ENCODE measurements around the gene PRKAG2.

The PRKAG2 gene

GRCh38 chr7:151572136-151572535, 304.8 kb downstream of the PRKAG2 start:
- TF ChIP-seq EP300 (IDR thresholded peaks at IDR 0.05; ENCODE audit: borderline replicate concordance), result no peak
- no peak for TF ChIP-seq ZBTB7A (IDR thresholded peaks at IDR 0.05; ENCODE audit: low read depth)
- no peak for TF ChIP-seq RAD21 (IDR thresholded peaks at IDR 0.05; ENCODE audit: low read depth)
- TF ChIP-seq CEBPB (IDR thresholded peaks at IDR 0.05), result no peak
- no peak for TF ChIP-seq YY1 (IDR thresholded peaks at IDR 0.05; ENCODE audit: low read depth)
- no peak for TF ChIP-seq MAX (IDR thresholded peaks at IDR 0.05)
- TF ChIP-seq TEAD4 (IDR thresholded peaks at IDR 0.05), result no peak
- TF ChIP-seq NFIC (IDR thresholded peaks at IDR 0.05), result no peak
- no peak for TF ChIP-seq CREB1 (IDR thresholded peaks at IDR 0.05; ENCODE audit: low read depth)
- no peak for TF ChIP-seq USF1 (IDR thresholded peaks at IDR 0.05)
- no peak for TF ChIP-seq REST (IDR thresholded peaks at IDR 0.05; ENCODE audit: low read depth)
- TF ChIP-seq TAF1 (IDR thresholded peaks at IDR 0.05; ENCODE audit: low read depth), result no peak
- TF ChIP-seq FOXM1 (IDR thresholded peaks at IDR 0.05; ENCODE audit: borderline replicate concordance, low read depth), result no peak
- TF ChIP-seq EGR1 (IDR thresholded peaks at IDR 0.05), result no peak
- TF ChIP-seq TCF12 (IDR thresholded peaks at IDR 0.05; ENCODE audit: low read depth), result no peak

GRCh38 chr7:151571471-151571870, 305.4 kb downstream of the PRKAG2 start:
- no peak for TF ChIP-seq YY1 (IDR thresholded peaks at IDR 0.05; ENCODE audit: low read depth)
- TF ChIP-seq EGR1 (IDR thresholded peaks at IDR 0.05), result no peak
- no peak for TF ChIP-seq REST (IDR thresholded peaks at IDR 0.05; ENCODE audit: low read depth)
- TF ChIP-seq USF1 (IDR thresholded peaks at IDR 0.05), result no peak
- no peak for TF ChIP-seq TCF12 (IDR thresholded peaks at IDR 0.05; ENCODE audit: low read depth)
- no peak for TF ChIP-seq MAX (IDR thresholded peaks at IDR 0.05)
- no peak for TF ChIP-seq EP300 (IDR thresholded peaks at IDR 0.05; ENCODE audit: borderline replicate concordance)
- TF ChIP-seq FOXM1 (IDR thresholded peaks at IDR 0.05; ENCODE audit: borderline replicate concordance, low read depth), result no peak
- TF ChIP-seq RAD21 (IDR thresholded peaks at IDR 0.05; ENCODE audit: low read depth), result no peak
- no peak for TF ChIP-seq CREB1 (IDR thresholded peaks at IDR 0.05; ENCODE audit: low read depth)
- TF ChIP-seq TEAD4 (IDR thresholded peaks at IDR 0.05), result no peak
- no peak for TF ChIP-seq NFIC (IDR thresholded peaks at IDR 0.05)
- TF ChIP-seq ZBTB7A (IDR thresholded peaks at IDR 0.05; ENCODE audit: low read depth), result no peak
- no peak for TF ChIP-seq TAF1 (IDR thresholded peaks at IDR 0.05; ENCODE audit: low read depth)
- no peak for TF ChIP-seq CEBPB (IDR thresholded peaks at IDR 0.05)

- TF ChIP-seq CEBPB (IDR thresholded peaks at IDR 0.05), result no peak
- TF ChIP-seq REST (IDR thresholded peaks at IDR 0.05; ENCODE audit: low read depth), result no peak
- TF ChIP-seq FOXM1 (IDR thresholded peaks at IDR 0.05; ENCODE audit: borderline replicate concordance, low read depth), result no peak
- TF ChIP-seq ZBTB7A (IDR thresholded peaks at IDR 0.05; ENCODE audit: low read depth), result no peak
- TF ChIP-seq TCF12 (IDR thresholded peaks at IDR 0.05; ENCODE audit: low read depth), result no peak
- TF ChIP-seq RAD21 (IDR thresholded peaks at IDR 0.05; ENCODE audit: low read depth), result peak; percentile 66
- no peak for TF ChIP-seq TAF1 (IDR thresholded peaks at IDR 0.05; ENCODE audit: low read depth)
- TF ChIP-seq TEAD4 (IDR thresholded peaks at IDR 0.05), result no peak
These were observed 306.5 kb downstream of the PRKAG2 start for GRCh38 chr7:151570366-151570915.
